Measurements from ENCODE around the gene TRAPPC12. TPM values are rescaled to one million over a fixed set of nuclear protein-coding genes. Genes with fewer than 3 reads are reported as not detected.

Gene TRAPPC12
- total RNA-seq, 1 donor from 2014 or later = 49.8 TPM

GRCh38 chr2:3405876-3406275 lies 26.4 kb downstream of the TRAPPC12 start:
- peak; percentile 31 for DNase-seq (ENCODE audit: low read depth)

GRCh38 chr2:3406501-3406900 lies 27.0 kb downstream of the TRAPPC12 start:
- DNase-seq (ENCODE audit: low read depth) = no peak

- DNase-seq (ENCODE audit: low read depth) = no peak
These were observed 29.3 kb downstream of the TRAPPC12 start for GRCh38 chr2:3408781-3409180.

- no peak for DNase-seq (ENCODE audit: low read depth)
These were observed 30.2 kb downstream of the TRAPPC12 start for GRCh38 chr2:3409627-3410170.

GRCh38 chr2:3411103-3411502 lies 31.6 kb downstream of the TRAPPC12 start:
- no peak for DNase-seq (ENCODE audit: low read depth)

GRCh38 chr2:3413697-3414096 lies 34.2 kb downstream of the TRAPPC12 start:
- no peak for DNase-seq (ENCODE audit: low read depth)

GRCh38 chr2:3414133-3414860 lies 34.8 kb downstream of the TRAPPC12 start:
- no peak for DNase-seq (ENCODE audit: low read depth)

- no peak for DNase-seq (ENCODE audit: low read depth)
These were observed 39.4 kb downstream of the TRAPPC12 start for GRCh38 chr2:3418766-3419404.

GRCh38 chr2:3420076-3420768 lies 40.7 kb downstream of the TRAPPC12 start:
- DNase-seq (ENCODE audit: low read depth) = no peak

GRCh38 chr2:3420769-3421397 lies 41.4 kb downstream of the TRAPPC12 start:
- no peak for DNase-seq (ENCODE audit: low read depth)

GRCh38 chr2:3421580-3421979 lies 42.1 kb downstream of the TRAPPC12 start:
- DNase-seq (ENCODE audit: low read depth) = no peak

GRCh38 chr2:3422161-3422779 lies 42.8 kb downstream of the TRAPPC12 start:
- peak; percentile 65 for DNase-seq (ENCODE audit: low read depth)

- peak; percentile 40 for DNase-seq (ENCODE audit: low read depth)
These were observed 44.1 kb downstream of the TRAPPC12 start for GRCh38 chr2:3423492-3424170.

- no peak for DNase-seq (ENCODE audit: low read depth)
These were observed 44.8 kb downstream of the TRAPPC12 start for GRCh38 chr2:3424171-3424795.

- DNase-seq (ENCODE audit: low read depth) = no peak
These were observed 47.1 kb downstream of the TRAPPC12 start for GRCh38 chr2:3426615-3427014.

GRCh38 chr2:3427272-3427671 lies 47.8 kb downstream of the TRAPPC12 start:
- DNase-seq (ENCODE audit: low read depth) = no peak

GRCh38 chr2:3428577-3428976 lies 49.1 kb downstream of the TRAPPC12 start:
- DNase-seq (ENCODE audit: low read depth) = no peak

GRCh38 chr2:3429066-3429610 lies 49.6 kb downstream of the TRAPPC12 start:
- DNase-seq (ENCODE audit: low read depth) = peak; percentile 25

GRCh38 chr2:3430172-3430571 lies 50.7 kb downstream of the TRAPPC12 start:
- DNase-seq (ENCODE audit: low read depth) = no peak
